ENCODE results near the gene GRK5.

Gene GRK5

DNA sequence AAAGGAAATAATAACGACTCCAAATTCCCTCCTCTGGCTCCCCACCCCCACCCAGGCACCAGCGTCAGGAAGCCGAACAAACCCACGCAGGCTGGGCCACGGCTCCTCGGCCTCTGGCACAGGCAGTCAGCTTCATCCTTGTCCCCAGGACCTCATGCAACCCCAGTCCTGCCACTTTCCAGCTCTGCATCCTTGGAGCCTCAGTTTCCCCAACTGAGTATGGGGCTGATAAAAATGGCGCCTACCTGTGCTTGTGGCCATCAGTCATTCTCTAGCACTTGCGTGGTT is 198.1 kb downstream of the GRK5 start:
- Histone ChIP-seq H3K27ac (no peak overlapping the region), H3K9me3 (ENCODE audit: low read depth, low read length) (no peaks in the 10 kb centered on the region)
- no peak for TF ChIP-seq POLR2AphosphoS5 (IDR thresholded peaks at IDR 0.05; ENCODE audit: borderline replicate concordance, low read depth, low read length)
- no peak for TF ChIP-seq FOXP2 (optimal IDR thresholded peaks at IDR 0.05; ENCODE audit: control extremely low read depth, extremely low read length, insufficient read depth)
- no peak for TF ChIP-seq EZH2 (IDR thresholded peaks at IDR 0.05)

DNA sequence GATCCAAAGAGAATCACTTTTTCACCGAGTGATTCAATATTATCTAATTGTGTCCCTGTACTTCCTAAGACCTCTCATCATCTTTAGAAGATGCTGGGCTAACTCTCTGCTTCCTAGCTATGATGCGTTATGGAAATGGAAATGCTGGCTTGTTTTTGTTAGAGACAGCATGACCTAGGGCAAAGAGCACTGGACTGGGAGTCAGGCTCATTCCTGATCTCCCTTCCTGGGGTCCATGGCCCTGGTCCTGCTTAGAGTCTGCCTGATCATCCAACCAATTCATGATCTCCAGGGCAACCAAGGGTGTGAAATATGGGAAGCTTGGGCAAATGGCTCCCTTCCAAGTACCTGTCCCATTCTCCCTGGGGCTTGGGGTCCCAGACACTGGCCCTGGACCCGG is 198.8 kb downstream of the GRK5 start:
- DNase-seq (ENCODE audit: low read depth, low spot score): no peak
- no peak overlapping the region for H3K9ac ChIP-seq (ENCODE audit: insufficient read length)
- H3K9me3 ChIP-seq (ENCODE audit: low read depth, low read length): no peaks in the 10 kb centered on the region
- no peaks in the 10 kb centered on the region for H3K36me3 ChIP-seq (ENCODE audit: insufficient read depth, low read length)
- H3K4me3 ChIP-seq: no peak overlapping the region
- H3K27ac ChIP-seq: no peak overlapping the region
- TF ChIP-seq FOXP2 (optimal IDR thresholded peaks at IDR 0.05; ENCODE audit: control extremely low read depth, extremely low read length, insufficient read depth): no peak
- no peak for TF ChIP-seq POLR2AphosphoS5 (IDR thresholded peaks at IDR 0.05; ENCODE audit: borderline replicate concordance, low read depth, low read length)
- TF ChIP-seq EZH2 (IDR thresholded peaks at IDR 0.05): no peak

More for the DNA sequence above, 198.1 kb downstream of the GRK5 start:
- no peaks in the 10 kb centered on the region for H3K36me3 ChIP-seq (ENCODE audit: insufficient read depth, low read length)
- no peak overlapping the region for H3K4me3 ChIP-seq
- no peak overlapping the region for H3K9ac ChIP-seq (ENCODE audit: insufficient read length)
- no peak for DNase-seq (ENCODE audit: low read depth, low spot score)

DNA sequence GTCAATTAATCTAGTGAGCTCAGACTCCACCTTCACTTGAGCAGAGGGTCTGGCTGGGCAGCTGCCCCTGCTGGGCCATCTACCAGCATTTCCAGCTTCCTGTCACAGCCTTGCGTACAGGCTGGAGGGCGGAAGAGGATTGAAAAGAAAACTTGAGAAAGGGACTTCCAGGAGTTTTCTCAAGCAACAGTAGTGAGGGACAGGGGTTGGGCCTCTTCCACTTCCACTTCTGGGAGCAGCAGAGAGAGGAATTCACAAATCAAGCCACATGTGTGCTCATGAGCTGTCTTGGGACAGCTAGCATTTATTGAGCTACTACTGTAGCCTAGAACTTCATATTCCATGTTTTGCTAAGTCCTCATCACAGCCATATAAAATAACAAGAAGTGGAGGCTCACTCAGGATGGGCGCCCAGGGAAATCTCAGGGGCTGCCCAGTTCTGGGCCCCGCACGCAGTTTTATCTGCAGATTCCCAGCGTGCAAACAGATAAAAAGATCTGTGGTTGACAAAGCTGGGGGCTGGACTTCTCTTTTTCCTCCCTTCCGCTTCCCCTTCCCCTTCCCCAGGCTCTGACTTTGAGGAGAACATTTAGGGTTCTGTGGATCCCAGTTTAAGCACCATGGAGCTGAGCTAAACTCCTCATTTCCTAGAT is 199.4 kb downstream of the GRK5 start:
- Histone ChIP-seq H3K36me3 (ENCODE audit: insufficient read depth, low read length) (no peaks in the 10 kb centered on the region), H3K9ac (ENCODE audit: insufficient read length) (no peak overlapping the region), H3K9me3 (ENCODE audit: low read depth, low read length) (no peaks in the 10 kb centered on the region), H3K27ac (no peak overlapping the region), H3K4me3 (no peak overlapping the region)
- TF ChIP-seq POLR2AphosphoS5 (IDR thresholded peaks at IDR 0.05; ENCODE audit: borderline replicate concordance, low read depth, low read length) (no peak), EZH2 (IDR thresholded peaks at IDR 0.05) (no peak), FOXP2 (optimal IDR thresholded peaks at IDR 0.05; ENCODE audit: control extremely low read depth, extremely low read length, insufficient read depth) (no peak)
- no peak for DNase-seq (ENCODE audit: low read depth, low spot score)

DNA sequence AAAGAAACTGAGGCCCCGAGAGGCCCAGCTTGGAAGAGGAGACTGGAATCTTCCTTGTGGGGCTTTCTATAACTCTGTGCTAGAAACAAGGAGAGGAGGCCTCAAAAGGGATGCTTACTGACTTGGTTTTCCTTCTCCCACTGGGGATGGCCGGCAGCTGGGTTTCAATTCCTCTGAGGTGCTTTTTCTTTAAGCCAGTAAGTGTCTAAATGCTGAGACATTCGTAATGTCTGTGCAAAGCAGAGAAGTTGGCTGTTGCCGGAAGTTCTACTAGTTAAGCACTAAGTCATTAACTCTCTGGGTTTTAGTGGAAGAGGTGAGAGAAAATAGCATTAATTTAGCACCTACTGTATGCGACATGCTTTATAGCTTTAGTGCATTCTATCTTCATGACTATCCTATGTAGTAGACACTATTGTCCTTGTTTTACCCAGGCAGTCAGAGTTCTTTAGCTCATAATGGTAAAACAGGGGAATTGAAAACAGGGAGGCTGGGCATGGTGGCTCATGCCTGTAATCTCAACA is 199.9 kb downstream of the GRK5 start:
- DNase-seq (ENCODE audit: low read depth, low spot score): no peak
- Histone ChIP-seq H3K27ac (no peak overlapping the region), H3K9ac (ENCODE audit: insufficient read length) (no peak overlapping the region), H3K4me3 (no peak overlapping the region), H3K9me3 (ENCODE audit: low read depth, low read length) (no peaks in the 10 kb centered on the region), H3K36me3 (ENCODE audit: insufficient read depth, low read length) (no peaks in the 10 kb centered on the region)
- TF ChIP-seq EZH2 (IDR thresholded peaks at IDR 0.05): no peak

DNA sequence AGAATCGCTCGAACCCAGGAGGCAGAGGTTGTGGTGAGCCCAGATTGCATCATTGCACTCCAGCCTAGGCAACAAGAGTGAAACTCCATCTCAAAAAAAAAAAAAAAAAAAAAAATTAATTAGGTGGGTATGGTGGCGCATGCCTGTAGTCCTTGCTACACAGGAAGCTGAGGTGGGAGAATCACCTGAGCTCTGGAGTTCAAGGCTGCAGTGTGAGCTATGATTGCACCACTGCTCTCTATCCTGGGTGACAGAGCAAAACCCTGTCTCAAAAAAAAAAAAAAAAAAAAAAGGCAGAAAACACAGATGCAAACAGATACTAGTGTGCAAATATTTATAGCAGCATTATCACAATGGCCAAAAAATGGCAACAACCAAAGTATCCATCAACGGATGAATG is 200.7 kb downstream of the GRK5 start:
- Histone ChIP-seq H3K4me3 (no peak overlapping the region), H3K9me3 (ENCODE audit: low read depth, low read length) (no peaks in the 10 kb centered on the region), H3K9ac (ENCODE audit: insufficient read length) (no peak overlapping the region), H3K36me3 (ENCODE audit: insufficient read depth, low read length) (no peaks in the 10 kb centered on the region), H3K27ac (no peak overlapping the region)
- no peak for DNase-seq (ENCODE audit: low read depth, low spot score)
- no peak for TF ChIP-seq FOXP2 (optimal IDR thresholded peaks at IDR 0.05; ENCODE audit: control extremely low read depth, extremely low read length, insufficient read depth)
- TF ChIP-seq EZH2 (IDR thresholded peaks at IDR 0.05): no peak
- TF ChIP-seq POLR2AphosphoS5 (IDR thresholded peaks at IDR 0.05; ENCODE audit: borderline replicate concordance, low read depth, low read length): no peak

DNA sequence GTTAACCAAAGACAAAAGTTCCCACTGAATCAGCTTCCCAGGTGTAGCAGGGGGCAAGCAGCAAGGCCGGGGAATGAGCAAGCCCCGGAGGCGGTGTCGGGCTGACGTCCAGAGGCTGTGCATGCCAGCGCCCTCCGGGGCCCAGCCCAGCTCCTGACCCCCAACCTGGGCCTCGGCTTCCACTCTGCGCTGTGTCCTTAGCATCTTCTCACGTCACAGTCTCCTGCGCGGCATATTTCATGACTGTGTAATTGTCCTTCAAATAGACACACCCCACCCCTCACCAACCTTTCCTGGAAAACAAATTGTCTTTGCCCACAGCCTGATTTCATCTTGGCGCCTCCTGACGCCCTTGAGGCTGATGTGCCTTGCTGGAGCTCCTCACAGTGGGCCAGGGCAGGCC is 201.6 kb downstream of the GRK5 start:
- no peak overlapping the region for H3K4me3 ChIP-seq
- H3K9ac ChIP-seq (ENCODE audit: insufficient read length): no peak overlapping the region
- no peaks in the 10 kb centered on the region for H3K9me3 ChIP-seq (ENCODE audit: low read depth, low read length)
- H3K36me3 ChIP-seq (ENCODE audit: insufficient read depth, low read length): no peaks in the 10 kb centered on the region
- DNase-seq (ENCODE audit: low read depth, low spot score): no peak
- TF ChIP-seq FOXP2 (optimal IDR thresholded peaks at IDR 0.05; ENCODE audit: control extremely low read depth, extremely low read length, insufficient read depth) (no peak), POLR2AphosphoS5 (IDR thresholded peaks at IDR 0.05; ENCODE audit: borderline replicate concordance, low read depth, low read length) (no peak), EZH2 (IDR thresholded peaks at IDR 0.05) (no peak)
- no peak overlapping the region for H3K27ac ChIP-seq

DNA sequence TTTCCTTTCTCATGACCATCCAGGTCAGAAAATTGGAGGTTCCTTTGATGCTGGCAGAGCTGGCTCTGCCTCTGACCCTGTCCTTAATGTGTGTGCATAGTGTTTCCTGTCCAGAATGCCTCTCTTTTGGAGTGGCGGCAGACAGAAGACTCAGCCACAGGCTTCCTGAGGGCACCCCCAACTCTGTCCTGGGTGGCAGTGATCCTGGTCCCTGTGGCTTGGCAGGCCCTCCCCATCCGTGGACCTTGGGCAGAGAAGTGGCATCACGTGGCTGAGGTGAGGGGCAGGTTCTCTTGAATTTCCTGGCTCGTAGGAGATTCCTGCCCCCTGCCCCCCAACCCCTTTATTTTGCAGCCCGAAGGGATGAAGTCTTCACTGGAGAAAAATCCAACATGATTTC is 202.0 kb downstream of the GRK5 start:
- no peak for TF ChIP-seq POLR2AphosphoS5 (IDR thresholded peaks at IDR 0.05; ENCODE audit: borderline replicate concordance, low read depth, low read length)
- no peak for TF ChIP-seq FOXP2 (optimal IDR thresholded peaks at IDR 0.05; ENCODE audit: control extremely low read depth, extremely low read length, insufficient read depth)
- Histone ChIP-seq H3K27ac (no peak overlapping the region), H3K9ac (ENCODE audit: insufficient read length) (no peak overlapping the region), H3K4me3 (no peak overlapping the region), H3K9me3 (ENCODE audit: low read depth, low read length) (no peaks in the 10 kb centered on the region), H3K36me3 (ENCODE audit: insufficient read depth, low read length) (no peaks in the 10 kb centered on the region)
- DNase-seq (ENCODE audit: low read depth, low spot score): no peak

DNA sequence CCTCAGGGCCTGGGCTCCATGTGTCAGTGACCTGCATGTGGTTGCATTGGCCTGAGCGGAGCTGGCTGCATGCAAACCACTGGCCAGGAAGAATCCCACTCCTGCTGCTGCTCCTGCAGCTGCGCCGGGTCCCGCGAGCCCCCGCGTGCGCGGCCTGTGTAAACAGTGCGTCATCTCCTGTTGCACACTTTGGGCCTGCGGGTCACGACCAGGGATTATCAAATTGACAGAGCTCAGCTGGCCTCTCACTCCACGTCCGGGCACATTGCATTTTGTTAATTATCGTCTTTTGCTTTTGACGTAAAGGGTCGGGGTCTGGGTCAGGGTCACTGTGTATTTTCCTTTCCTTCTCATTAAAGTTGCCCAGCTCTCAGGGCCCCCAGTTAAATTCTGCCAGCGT is 202.5 kb downstream of the GRK5 start:
- Histone ChIP-seq H3K9me3 (ENCODE audit: low read depth, low read length) (no peaks in the 10 kb centered on the region), H3K27ac (no peak overlapping the region)

More for the DNA sequence above, 202.5 kb downstream of the GRK5 start:
- no peak for TF ChIP-seq FOXP2 (optimal IDR thresholded peaks at IDR 0.05; ENCODE audit: control extremely low read depth, extremely low read length, insufficient read depth)
- no peak for TF ChIP-seq POLR2AphosphoS5 (IDR thresholded peaks at IDR 0.05; ENCODE audit: borderline replicate concordance, low read depth, low read length)
- TF ChIP-seq EZH2 (IDR thresholded peaks at IDR 0.05): no peak
- H3K4me3 ChIP-seq: no peak overlapping the region
- DNase-seq (ENCODE audit: low read depth, low spot score): no peak
- H3K36me3 ChIP-seq (ENCODE audit: insufficient read depth, low read length): no peaks in the 10 kb centered on the region
- H3K9ac ChIP-seq (ENCODE audit: insufficient read length): no peak overlapping the region
